IMR-90 (cell line): ENCODE results near the gene ZSCAN16. TPM values are rescaled to one million over a fixed set of nuclear protein-coding genes. Genes with fewer than 3 reads are reported as not detected.

Experiments used
- ATAC-seq: fragments of 200-7000 bp; cut with Tn5 transposase; 2 replicates; pipeline ENCODE4 v1.9.1; 2020; ENCODE audit warnings: low read depth, mild to moderate bottlenecking, moderate library complexity
- BruUV-seq: library from RNA; stranded (reverse); fragments of 400-500 nt; replicated peaks from 2 replicates; lab custom pipeline; 2021; lab: Mats Ljungman, UMichigan
- CTCF ChIA-PET: fragments of 300-600 bp; formaldehyde crosslinking; extraction: SDS; loops from one replicate; lab custom pipeline; 2021; ENCODE audit warnings: antibody characterized with exemption; lab: Yijun Ruan, JAX
- POLR2A ChIA-PET: fragments of 300-600 bp; sonication (Branson Sonifier 250); formaldehyde crosslinking; loops from one replicate; lab custom pipeline; 2022; ENCODE audit warnings: antibody characterized with exemption; ENCODE audit not compliant: unreplicated experiment; lab: Charles Lee
- DNase-seq: peaks from one replicate; pipeline ENCODE4 v3.0.0; 2013
- H2AFZ ChIP-seq: replicated peaks from 2 replicates; pipeline ENCODE3; 2013; ENCODE audit warnings: low read length, mild to moderate bottlenecking; ENCODE audit not compliant: poor library complexity
- H2AK5ac ChIP-seq: 2 replicates; pipeline ENCODE4 v1.6.1; 2013; ENCODE audit warnings: low read depth, low read length, inconsistent platforms
- H2AK9ac ChIP-seq: replicated peaks from 2 replicates; pipeline ENCODE3; 2013; ENCODE audit warnings: mild to moderate bottlenecking, low read depth, low read length, moderate library complexity; ENCODE audit not compliant: poor library complexity
- H2BK120ac ChIP-seq: 2 replicates; pipeline ENCODE4 v1.6.1; 2013; ENCODE audit warnings: low read depth, low read length, inconsistent platforms
- H2BK15ac ChIP-seq: 3 replicates; pipeline ENCODE4 v1.6.1; 2013; ENCODE audit warnings: low read depth, low read length, inconsistent platforms
- H2BK20ac ChIP-seq: 2 replicates; pipeline ENCODE4 v1.6.1; 2013; ENCODE audit warnings: low read depth, mild to moderate bottlenecking, inconsistent platforms, low read length, moderate library complexity
- H2BK5ac ChIP-seq: 2 replicates; pipeline ENCODE4 v1.6.1; 2013; ENCODE audit warnings: mild to moderate bottlenecking, low read depth, low read length, inconsistent platforms; ENCODE audit not compliant: poor library complexity, severe bottlenecking
- H3K14ac ChIP-seq: replicated peaks from 2 replicates; pipeline ENCODE4 v1.6.1; 2013; ENCODE audit warnings: low read depth, low read length, inconsistent platforms
- H3K18ac ChIP-seq: 2 replicates; pipeline ENCODE4 v1.6.1; 2013; ENCODE audit warnings: low read depth, low read length, control low read depth
- H3K23ac ChIP-seq: 2 replicates; pipeline ENCODE4 v1.6.1; 2013; ENCODE audit warnings: low read depth, low read length, inconsistent platforms
- H3K27ac ChIP-seq: 2 replicates; pipeline ENCODE4 v1.5.1; 2013; ENCODE audit warnings: mild to moderate bottlenecking, control low read depth, low read length; ENCODE audit not compliant: insufficient read depth
- H3K27me3 ChIP-seq: 2 replicates; pipeline ENCODE4 v1.6.1; 2013; ENCODE audit warnings: low read length; ENCODE audit not compliant: control insufficient read depth, insufficient read depth
- H3K36me3 ChIP-seq: 2 replicates; pipeline ENCODE4 v1.6.1; 2013; ENCODE audit warnings: low read length, mixed read lengths; ENCODE audit not compliant: control insufficient read depth, insufficient read depth
- H3K4ac ChIP-seq: 2 replicates; pipeline ENCODE4 v1.6.1; 2013; ENCODE audit warnings: low read depth, low read length, inconsistent platforms
- H3K4me1 ChIP-seq: 2 replicates; pipeline ENCODE4 v1.6.1; 2013; ENCODE audit warnings: low read length, mixed read lengths; ENCODE audit not compliant: control insufficient read depth, insufficient read depth
- H3K4me2 ChIP-seq: 2 replicates; pipeline ENCODE4 v1.6.1; 2013; ENCODE audit warnings: low read depth, mild to moderate bottlenecking, control low read depth, low read length, moderate library complexity
- H3K4me3 ChIP-seq: 2 replicates; pipeline ENCODE4 v1.5.1; 2013; ENCODE audit warnings: low read depth, mild to moderate bottlenecking, control low read depth, low read length, moderate library complexity; ENCODE audit not compliant: insufficient read depth
- H3K56ac ChIP-seq: 2 replicates; pipeline ENCODE4 v1.6.1; 2013; ENCODE audit warnings: low read length, inconsistent platforms; ENCODE audit not compliant: insufficient read depth; ENCODE audit errors: extremely low read depth
- H3K79me1 ChIP-seq, 2 experiments: 2 replicates each; pipeline ENCODE4 v1.6.1; 2013; ENCODE audit warnings: low read length in 2 of 2, inconsistent platforms in 1 of 2, low read depth in 1 of 2
- H3K9ac ChIP-seq: 2 replicates; pipeline ENCODE4 v1.6.1; 2013; ENCODE audit warnings: low read depth, low read length, control low read depth
- H3K9me1 ChIP-seq: 2 replicates; pipeline ENCODE4 v1.6.1; 2013; ENCODE audit warnings: low read length, inconsistent platforms; ENCODE audit not compliant: insufficient read depth
- H3K9me3 ChIP-seq: 2 replicates; pipeline ENCODE4 v1.6.1; 2013; ENCODE audit warnings: low read length; ENCODE audit not compliant: control insufficient read depth, insufficient read depth
- H4K20me1 ChIP-seq: 2 replicates; pipeline ENCODE4 v1.6.1; 2013; ENCODE audit warnings: low read length, inconsistent platforms; ENCODE audit not compliant: insufficient read depth
- H4K5ac ChIP-seq: 2 replicates; pipeline ENCODE4 v1.6.1; 2013; ENCODE audit warnings: mild to moderate bottlenecking, low read depth, low read length, control low read depth
- H4K8ac ChIP-seq, 2 experiments: 2 replicates each; pipeline ENCODE4 v1.6.1; 2013; ENCODE audit warnings: low read depth in 2 of 2, low read length in 2 of 2, control low read depth in 1 of 2, inconsistent platforms in 1 of 2
- H4K91ac ChIP-seq: 2 replicates; pipeline ENCODE4 v1.6.1; 2013; ENCODE audit warnings: low read depth, low read length, inconsistent platforms; ENCODE audit not compliant: insufficient read depth
- BHLHE40 ChIP-seq: fragments of 150-350 bp; IDR thresholded peaks from 2 replicates; pipeline ENCODE4 v1.6.1; 2016; ENCODE audit warnings: mild to moderate bottlenecking, low read depth, low read length
- CEBPB ChIP-seq: IDR thresholded peaks from 2 replicates; pipeline ENCODE4 v1.6.1; 2012; ENCODE audit warnings: low read depth, low read length, improper control_type of control experiment
- FOS ChIP-seq: fragments of 150-350 bp; IDR thresholded peaks from 2 replicates; pipeline ENCODE4 v1.6.1; 2016; ENCODE audit warnings: low read depth, low read length
- MAFK ChIP-seq: IDR thresholded peaks from 2 replicates; pipeline ENCODE4 v1.6.1; 2012; ENCODE audit warnings: low read depth, low read length, improper control_type of control experiment
- MAZ ChIP-seq: IDR thresholded peaks from 2 replicates; pipeline ENCODE4 v1.6.1; 2012; ENCODE audit warnings: low read depth, mild to moderate bottlenecking, low read length, improper control_type of control experiment, moderate library complexity, borderline replicate concordance
- MXI1 ChIP-seq: IDR thresholded peaks from 2 replicates; pipeline ENCODE4 v1.6.1; 2012; ENCODE audit warnings: low read depth, mild to moderate bottlenecking, low read length, moderate library complexity, borderline replicate concordance
- NFE2L2 ChIP-seq: fragments of 150-350 bp; IDR thresholded peaks from 2 replicates; pipeline ENCODE4 v1.6.1; 2016; ENCODE audit warnings: low read depth, mild to moderate bottlenecking, low read length
- POLR2A ChIP-seq: IDR thresholded peaks from 2 replicates; pipeline ENCODE4 v1.6.1; 2012; ENCODE audit warnings: mild to moderate bottlenecking, low read depth, low read length
- RAD21 ChIP-seq: IDR thresholded peaks from 2 replicates; pipeline ENCODE4 v1.6.1; 2012; ENCODE audit warnings: low read length, improper control_type of control experiment
- RFX5 ChIP-seq: IDR thresholded peaks from 2 replicates; pipeline ENCODE4 v1.8.0; 2012; ENCODE audit warnings: low read depth, mild to moderate bottlenecking, low read length, moderate library complexity
- SMC3 ChIP-seq: fragments of 150-350 bp; IDR thresholded peaks from 2 replicates; pipeline ENCODE4 v1.6.1; 2016; ENCODE audit warnings: low read depth, mild to moderate bottlenecking, antibody characterized with exemption, low read length, moderate library complexity
- USF2 ChIP-seq: fragments of 150-350 bp; IDR thresholded peaks from 2 replicates; pipeline ENCODE4 v1.6.1; 2017; ENCODE audit warnings: mild to moderate bottlenecking, antibody characterized with exemption, low read length, low read depth
- WGBS, 2 experiments: methylation state at CpG; one replicate each; pipeline versions ENCODE4 v1.1.5 to v1.1.7; 2013; ENCODE audit warnings: missing lambda C conversion rate in 2 of 2; ENCODE audit not compliant: insufficient read length in 1 of 2; ENCODE audit errors: extremely low coverage in 2 of 2; 5-methylcytosine and 5-hydroxymethylcytosine counted together
- dilution Hi-C: fragments of 300-500 bp; cut with HindIII; formaldehyde crosslinking; loops from one replicate; pipeline ENCODE4 v1.14.3; 2018; ENCODE audit warnings: low sequenced_read_pairs; ENCODE audit not compliant: unreplicated experiment
- in situ Hi-C: fragments of 300-500 bp; cut with MboI; formaldehyde crosslinking; loops from 3 replicates; pipeline ENCODE4 v1.14.3; 2019; ENCODE audit warnings: low sequenced_read_pairs, inconsistent platforms, mixed read lengths
- intact Hi-C: fragments of 100-400 bp; cut with micrococcal nuclease; formaldehyde crosslinking; loops from 2 replicates; pipeline ENCODE4 v1.10.0; 2022
- polyA plus RNA-seq, 3 experiments: library from polyadenylated mRNA; depleted of rRNA; stranded (reverse); fragments of >200 nt; gene quantifications; 2 replicates each; pipeline ENCODE4 v1.2.3, GENCODE V29; 2012; ENCODE audit warnings: low replicate concordance in 1 of 3
- total RNA-seq: library from RNA; depleted of rRNA; stranded (reverse); fragments of >200 nt; gene quantifications from 2 replicates; pipeline ENCODE4 v1.2.3, GENCODE V29; 2012
- TF ChIP-seq, protein P1 (sequence below): conservative IDR thresholded peaks from 2 replicates; pipeline ENCODE4 v1.5.1; 2012; ENCODE audit warnings: mild to moderate bottlenecking, low read depth, low read length, improper control_type of control experiment

The ZSCAN16 gene
- total and polyA plus RNA-seq, 2 of the 4 experiments (the other 2 are of a cell fraction), result 1.8 to 3.0 TPM

GRCh38 chr6:28171271-28171670, 46.9 kb downstream of the ZSCAN16 start:
- no peak overlapping the region for H3K4me2 ChIP-seq
- in situ Hi-C loops (no loop called here), dilution Hi-C loops (no loop called here), intact Hi-C loops (no loop called here)
- H2AK5ac ChIP-seq, result no peak overlapping the region
- H3K9me1 ChIP-seq, result no peaks in the 10 kb centered on the region
- no peak overlapping the region for H2BK20ac ChIP-seq
- no peak overlapping the region for H2BK15ac ChIP-seq
- H3K9ac ChIP-seq, result no peak overlapping the region
- no peak overlapping the region for H2AFZ ChIP-seq
- no peak overlapping the region for H3K14ac ChIP-seq
- ChIA-PET CTCF (no interaction called here), POLR2A (no interaction called here)
- no peak overlapping the region for H2BK5ac ChIP-seq
- no TSS peak for BruUV-seq
- H3K4ac ChIP-seq, result no peak overlapping the region
- no peaks in the 10 kb centered on the region for H3K36me3 ChIP-seq
- no peak overlapping the region for H4K5ac ChIP-seq
- H3K18ac ChIP-seq, result no peak overlapping the region
- H3K4me1 ChIP-seq, result no peaks in the 10 kb centered on the region; the same call in 1 of the 2 replicates
- DNase-seq (no peak), ATAC-seq (no peak)
- H4K20me1 ChIP-seq, result no peaks in the 10 kb centered on the region
- no peak overlapping the region for H3K56ac ChIP-seq
- no peaks in the 10 kb centered on the region for H3K9me3 ChIP-seq
- H3K27me3 ChIP-seq, result no peaks in the 10 kb centered on the region
- no peak for TF ChIP-seq MAFK
- no peak for TF ChIP-seq RAD21
- TF ChIP-seq FOS, result no peak
- TF ChIP-seq RFX5, result no peak
- no peak for TF ChIP-seq NFE2L2
- TF ChIP-seq BHLHE40, result no peak
- TF ChIP-seq CEBPB, result no peak
- TF ChIP-seq SMC3, result no peak
- no peak for TF ChIP-seq MXI1
- no peak for TF ChIP-seq MAZ
- no peak for TF ChIP-seq USF2
- TF ChIP-seq POLR2A, result no peak
- TF ChIP-seq, protein P1, sequence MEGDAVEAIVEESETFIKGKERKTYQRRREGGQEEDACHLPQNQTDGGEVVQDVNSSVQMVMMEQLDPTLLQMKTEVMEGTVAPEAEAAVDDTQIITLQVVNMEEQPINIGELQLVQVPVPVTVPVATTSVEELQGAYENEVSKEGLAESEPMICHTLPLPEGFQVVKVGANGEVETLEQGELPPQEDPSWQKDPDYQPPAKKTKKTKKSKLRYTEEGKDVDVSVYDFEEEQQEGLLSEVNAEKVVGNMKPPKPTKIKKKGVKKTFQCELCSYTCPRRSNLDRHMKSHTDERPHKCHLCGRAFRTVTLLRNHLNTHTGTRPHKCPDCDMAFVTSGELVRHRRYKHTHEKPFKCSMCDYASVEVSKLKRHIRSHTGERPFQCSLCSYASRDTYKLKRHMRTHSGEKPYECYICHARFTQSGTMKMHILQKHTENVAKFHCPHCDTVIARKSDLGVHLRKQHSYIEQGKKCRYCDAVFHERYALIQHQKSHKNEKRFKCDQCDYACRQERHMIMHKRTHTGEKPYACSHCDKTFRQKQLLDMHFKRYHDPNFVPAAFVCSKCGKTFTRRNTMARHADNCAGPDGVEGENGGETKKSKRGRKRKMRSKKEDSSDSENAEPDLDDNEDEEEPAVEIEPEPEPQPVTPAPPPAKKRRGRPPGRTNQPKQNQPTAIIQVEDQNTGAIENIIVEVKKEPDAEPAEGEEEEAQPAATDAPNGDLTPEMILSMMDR, result no peak
- no peak overlapping the region for H4K8ac ChIP-seq
- no peak overlapping the region for H3K27ac ChIP-seq
- peaks cover 0 to 3% of the 10 kb centered on the region in 2 experiments; a peak in 1 of 4 replicates for H3K79me1 ChIP-seq
- H2AK9ac ChIP-seq, result no peak overlapping the region
- no peak overlapping the region for H4K91ac ChIP-seq
- no peak overlapping the region for H3K4me3 ChIP-seq
- no peak overlapping the region for H3K23ac ChIP-seq
- H2BK120ac ChIP-seq, result no peak overlapping the region
- no CpG with 5 or more reads among the region's 2 CpGs for WGBS, 2 experiments
